GM18861 (cell line): ENCODE measurements around the gene B9D1.

Source experiments
- ATAC-seq: cut with Tn5 transposase; IDR thresholded peaks from one replicate; pipeline ENCODE4 v1.9.1; 2021; ENCODE audit not compliant: unreplicated experiment

The B9D1 gene

GRCh38 chr17:19388791-19389785, 26.6 kb upstream of the B9D1 start:
- no peak for ATAC-seq

DNA sequence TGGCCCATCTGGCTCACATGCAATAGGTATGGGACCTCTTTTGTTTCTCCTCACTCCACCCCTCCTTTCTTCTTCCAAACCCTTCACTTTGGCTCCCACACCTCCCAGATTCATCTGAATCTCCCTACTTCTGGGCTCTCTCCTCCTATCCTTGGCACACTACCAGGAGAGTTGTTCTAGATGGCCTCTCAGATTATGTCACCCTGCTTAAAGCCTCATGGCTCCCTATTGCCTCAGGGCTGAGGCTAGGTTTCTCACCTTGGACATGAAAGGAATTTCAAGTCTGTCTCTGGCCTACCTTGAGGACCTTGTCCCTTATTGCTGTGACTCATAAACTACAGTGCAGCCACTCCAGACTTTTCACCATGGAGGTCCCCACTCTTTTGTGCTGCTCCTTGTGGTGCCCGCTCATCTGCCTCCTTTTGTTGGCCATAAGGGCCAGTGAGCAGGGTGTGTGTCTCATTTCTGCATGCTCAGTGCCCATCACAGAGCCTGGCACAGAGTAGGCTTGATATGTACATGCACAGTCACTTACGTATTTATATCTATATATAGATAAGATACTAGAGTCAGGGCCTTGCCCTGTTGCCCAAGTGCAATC, 25.5 kb upstream of the B9D1 start:
- ATAC-seq, result no peak

- no peak for ATAC-seq
Observed at GRCh38 chr17:19386974-19387920, 24.7 kb upstream of the B9D1 start, which contains the start of gene MFAP4. Gene MFAP4 (minus strand): TSS chr17:19387190. CDS start chr17:19387155, 35 bp downstream.

DNA sequence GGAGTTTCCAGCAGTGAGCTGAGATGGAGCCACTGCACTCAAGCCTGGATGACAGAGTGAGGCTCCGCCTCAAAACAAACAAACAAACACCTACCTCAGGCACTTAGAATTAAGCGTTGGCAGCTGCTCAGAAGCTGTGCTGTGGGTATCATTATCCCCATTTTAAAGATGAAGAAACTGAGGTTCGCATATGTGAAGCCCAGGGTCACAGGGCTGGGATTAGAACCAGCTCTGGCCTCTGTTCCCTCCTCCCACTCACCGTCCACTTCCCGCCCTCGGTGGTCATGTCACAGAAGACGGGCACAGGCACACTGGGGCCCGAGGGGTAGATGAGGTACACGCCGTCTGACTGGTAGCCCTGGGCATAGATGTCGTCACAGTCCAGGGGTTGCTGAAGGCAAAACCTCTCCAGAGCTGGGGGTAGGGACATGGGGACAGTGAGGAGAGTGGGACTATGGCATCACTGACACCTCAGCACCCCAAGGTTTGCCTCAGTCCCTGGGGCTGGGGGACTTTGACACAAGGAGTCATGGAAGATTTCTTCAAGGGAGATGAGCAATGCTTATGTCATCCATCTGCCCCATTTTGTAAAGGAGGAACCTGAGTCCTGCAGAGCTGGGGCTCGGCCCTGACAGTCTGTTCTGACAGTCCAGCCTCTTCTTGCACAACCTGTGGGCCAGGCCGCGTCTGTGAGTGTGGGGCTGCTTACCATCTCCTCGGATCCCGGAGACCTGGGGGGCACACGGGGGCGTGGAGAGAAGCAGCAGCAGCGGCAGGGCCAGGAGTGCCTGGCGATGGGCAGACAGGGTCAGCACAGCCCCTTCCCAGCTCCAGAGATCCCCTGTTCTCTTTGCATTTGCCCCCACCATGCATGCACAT, 23.8 kb upstream of the B9D1 start:
- no peak for ATAC-seq

DNA sequence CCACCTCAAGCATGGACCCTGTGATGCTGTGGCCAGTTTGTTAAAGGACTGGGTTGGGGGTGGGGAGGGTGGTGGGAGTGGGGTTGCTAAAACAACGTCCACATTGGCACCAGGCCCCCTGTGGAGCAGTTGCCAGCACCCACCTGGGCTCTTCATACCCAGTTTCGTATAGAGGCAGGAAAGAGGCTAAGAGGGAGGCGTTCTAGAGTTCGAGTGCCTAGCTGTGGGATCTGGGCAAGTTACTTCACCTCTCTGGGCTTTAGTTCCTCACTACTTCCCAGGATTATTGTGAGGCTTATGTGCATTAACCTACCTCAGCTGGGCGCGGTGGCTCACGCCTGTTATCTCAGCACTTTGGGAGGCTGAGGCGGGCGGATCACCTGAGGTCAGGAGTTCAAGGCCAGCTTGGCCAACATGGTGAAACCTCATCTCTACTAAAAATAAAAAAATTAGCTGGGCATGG, 23.0 kb upstream of the B9D1 start:
- ATAC-seq, result no peak

DNA sequence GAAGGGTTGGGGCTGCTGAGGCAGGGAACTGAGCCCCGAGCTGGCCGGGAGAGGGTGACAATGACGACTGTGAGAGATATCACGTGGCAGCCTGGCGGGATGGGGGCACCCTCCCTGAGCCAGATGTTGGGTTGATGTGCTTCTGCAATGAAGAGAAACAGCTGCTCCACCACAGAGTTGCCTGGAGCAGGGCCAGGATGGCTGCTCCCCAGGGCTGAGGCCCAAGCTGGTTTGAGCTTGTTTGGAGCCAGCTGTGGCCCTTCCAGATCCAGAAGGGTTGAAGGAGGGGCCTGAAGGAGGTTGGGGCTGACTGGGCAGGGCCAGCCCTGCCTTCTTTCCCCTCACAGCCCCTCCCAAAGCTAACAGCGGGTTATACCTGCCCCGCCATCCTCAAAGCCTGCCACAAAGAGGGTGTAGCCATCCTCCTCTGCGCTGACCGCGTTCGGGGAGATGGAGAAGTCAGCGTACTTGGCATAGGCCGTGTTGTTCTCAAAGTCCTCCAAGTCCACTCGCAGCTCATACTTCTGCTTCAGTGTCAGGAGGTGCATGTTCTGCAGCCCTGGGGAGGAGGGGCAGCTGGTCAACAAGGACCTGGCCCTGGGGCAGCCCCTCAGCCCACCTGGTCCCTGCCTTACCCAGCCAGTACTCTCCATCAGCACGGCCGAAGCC, 22.3 kb upstream of the B9D1 start:
- no peak for ATAC-seq

GRCh38 chr17:19383681-19384470, 21.4 kb upstream of the B9D1 start:
- no peak for ATAC-seq

- no peak for ATAC-seq
Observed at GRCh38 chr17:19382531-19383444, 20.3 kb upstream of the B9D1 start.

- no peak for ATAC-seq
Observed at GRCh38 chr17:19381741-19382444, 19.4 kb upstream of the B9D1 start.

- no peak for ATAC-seq
Observed at GRCh38 chr17:19381361-19381740, 18.8 kb upstream of the B9D1 start.

- ATAC-seq, result no peak
Observed at GRCh38 chr17:19380481-19381301, 18.2 kb upstream of the B9D1 start.

DNA sequence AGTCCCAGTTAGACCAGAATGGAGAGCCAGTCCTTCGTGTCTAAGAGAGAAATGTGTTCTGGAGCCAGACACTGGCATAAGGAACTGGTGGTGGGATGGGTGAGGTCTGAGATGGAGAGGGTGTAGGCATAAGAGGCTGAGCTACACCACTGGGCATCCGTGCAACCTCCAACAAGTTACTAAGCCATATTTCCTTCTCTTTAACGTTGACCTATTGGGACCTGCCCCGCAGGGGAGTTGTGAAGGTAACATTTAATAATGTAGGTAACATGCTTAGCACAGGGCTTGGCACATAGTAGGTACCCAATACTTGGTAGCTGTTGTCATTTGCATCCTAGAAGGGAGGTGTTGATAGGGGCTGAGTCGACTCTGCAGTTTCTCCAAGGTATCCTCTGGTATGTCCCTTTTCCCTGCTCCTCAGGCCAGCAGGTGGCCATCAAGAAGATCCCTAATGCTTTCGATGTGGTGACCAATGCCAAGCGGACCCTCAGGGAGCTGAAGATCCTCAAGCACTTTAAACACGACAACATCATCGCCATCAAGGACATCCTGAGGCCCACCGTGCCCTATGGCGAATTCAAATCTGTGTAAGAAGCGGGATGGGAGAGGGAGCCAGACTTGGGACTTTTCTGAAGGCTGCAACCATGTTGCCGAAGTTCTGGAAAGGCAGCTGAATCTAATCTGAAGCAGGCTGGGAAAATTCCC, 17.0 kb upstream of the B9D1 start:
- no peak for ATAC-seq

DNA sequence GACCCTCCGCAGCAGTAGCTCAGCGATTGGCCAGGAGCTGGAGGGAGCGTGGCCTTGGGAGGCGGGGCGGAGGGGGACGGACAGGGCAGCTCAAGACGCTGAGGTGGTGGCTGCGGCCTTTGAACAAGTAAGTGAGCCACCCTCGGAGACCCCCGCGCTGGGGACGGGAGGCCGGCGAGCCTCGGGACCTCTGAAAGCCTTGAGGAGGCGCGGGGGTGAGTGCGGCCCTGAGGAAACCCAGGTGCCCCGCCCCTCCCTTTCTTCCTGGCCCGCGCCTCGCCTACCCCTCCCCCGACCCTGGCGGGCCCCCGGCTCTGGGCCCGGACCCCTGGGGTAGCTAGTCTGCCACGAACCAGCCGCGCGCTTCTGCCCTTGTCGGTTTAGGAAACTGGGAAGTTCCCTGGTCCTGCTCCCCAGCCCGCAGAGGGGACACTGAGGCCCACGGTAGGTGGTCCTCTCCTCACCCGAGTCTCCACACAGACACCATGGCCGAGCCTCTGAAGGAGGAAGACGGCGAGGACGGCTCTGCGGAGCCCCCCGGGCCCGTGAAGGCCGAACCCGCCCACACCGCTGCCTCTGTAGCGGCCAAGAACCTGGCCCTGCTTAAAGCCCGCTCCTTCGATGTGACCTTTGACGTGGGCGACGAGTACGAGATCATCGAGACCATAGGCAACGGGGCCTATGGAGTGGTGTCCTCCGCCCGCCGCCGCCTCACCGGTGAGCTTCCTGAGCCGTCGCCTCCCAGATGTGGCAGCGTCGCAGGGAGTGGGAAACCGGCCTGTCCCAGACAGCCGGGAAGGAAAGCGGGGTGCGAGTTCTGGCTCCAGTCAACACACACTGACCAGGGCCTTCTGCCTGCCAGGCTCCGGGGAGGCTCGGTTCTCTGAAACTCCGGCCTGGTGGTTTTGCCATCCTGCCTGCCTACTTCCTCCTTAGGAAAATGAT, 16.2 kb upstream of the B9D1 start, which contains the start of gene MAPK7:
Gene MAPK7, plus strand, starts transcription at position 83 of the 945 bp plus-strand sequence. Its CDS starts 403 bp downstream, at position 486.
- ATAC-seq, result no peak
